HG02588 (cell line): ENCODE results near the gene PTCH2.
"Not testable (repeated sequence)": the region's sequence is repeated elsewhere in the genome, so short reads cannot be mapped to it uniquely, and the experiment has no call there.

Experiments used
- ATAC-seq: cut with Tn5 transposase; IDR thresholded peaks from one replicate; pipeline ENCODE4 v1.9.1; 2021; ENCODE audit warnings: mild to moderate bottlenecking, moderate library complexity; ENCODE audit not compliant: unreplicated experiment

PTCH2 gene

DNA sequence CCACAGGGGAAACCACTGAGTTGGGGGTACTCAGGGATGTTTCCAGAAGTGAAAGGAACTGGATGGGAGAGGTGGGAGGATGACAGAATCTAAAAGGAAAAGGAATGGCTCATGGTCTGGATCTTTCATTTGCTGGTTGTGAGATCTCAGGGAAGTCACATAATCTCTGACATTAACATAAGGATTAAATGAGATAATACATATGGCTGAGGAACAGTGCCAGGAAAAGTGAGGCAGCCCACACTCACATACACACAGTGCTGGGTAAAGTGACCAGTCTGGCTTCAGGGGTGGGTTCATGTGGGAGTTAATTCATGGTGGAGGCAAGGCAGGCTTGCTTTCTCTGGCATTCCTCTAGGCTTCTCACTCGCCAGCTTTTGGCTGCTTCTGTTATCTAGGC lies 3.9 kb upstream of the PTCH2 start:
- ATAC-seq: no peak

DNA sequence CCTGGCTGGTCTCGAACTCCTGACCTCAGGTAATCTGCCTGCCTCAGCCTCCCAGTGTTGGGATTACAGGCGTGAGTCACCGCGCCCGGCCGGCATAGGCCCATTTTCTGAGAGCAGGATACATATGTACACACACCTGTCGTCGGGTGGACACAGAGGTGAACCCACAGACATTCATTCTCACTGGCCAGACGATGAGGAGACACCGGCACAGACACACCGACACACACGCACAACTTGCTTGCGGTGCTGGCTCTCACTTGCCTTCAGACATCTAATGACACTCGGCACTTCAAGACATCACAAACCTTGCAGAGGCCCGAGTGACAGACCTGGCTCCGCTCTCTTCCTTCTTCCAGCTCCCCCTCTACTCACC lies 579 bp downstream of the PTCH2 start:
- ATAC-seq: no peak

DNA sequence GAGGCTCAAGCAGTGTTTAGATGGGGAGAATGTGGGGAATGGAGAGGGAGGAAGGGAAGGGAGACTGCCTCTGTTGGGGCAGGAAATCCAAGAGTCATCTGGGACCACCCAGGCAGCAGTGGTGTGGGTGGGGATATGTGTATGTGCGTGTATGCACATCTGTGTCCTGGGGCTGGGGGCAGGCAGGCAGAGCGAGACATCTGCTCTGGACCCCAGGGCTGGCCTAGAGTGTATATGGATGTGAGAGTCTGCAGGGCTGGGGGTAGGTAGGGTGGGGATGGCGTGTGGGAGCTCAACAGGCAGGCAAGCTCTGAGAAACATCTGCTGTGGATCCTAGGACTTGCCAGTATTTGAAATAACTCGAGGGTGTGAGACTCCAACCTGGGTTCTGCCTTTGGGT lies 3.5 kb downstream of the PTCH2 start:
- ATAC-seq: no peak

DNA sequence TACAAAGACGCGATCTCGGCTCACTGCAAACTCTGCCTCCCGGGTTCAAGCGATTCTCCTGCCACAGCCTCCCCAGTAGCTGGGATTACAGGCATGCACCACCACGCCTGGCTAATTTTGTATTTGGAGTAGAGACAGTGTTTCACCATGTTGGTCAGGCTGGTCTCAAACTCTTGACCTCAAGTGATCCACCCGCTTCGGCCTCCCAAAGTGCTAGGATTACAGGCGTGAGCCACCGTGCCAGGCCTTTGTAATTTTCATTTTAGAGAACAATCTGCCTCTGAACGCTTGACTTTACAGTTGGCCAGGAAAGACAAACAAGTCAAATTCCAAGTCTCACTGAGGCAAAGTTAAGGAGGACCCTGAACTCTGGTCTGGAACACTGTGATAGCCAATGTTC lies 4.8 kb downstream of the PTCH2 start:
- ATAC-seq: not testable (repeated sequence)

DNA sequence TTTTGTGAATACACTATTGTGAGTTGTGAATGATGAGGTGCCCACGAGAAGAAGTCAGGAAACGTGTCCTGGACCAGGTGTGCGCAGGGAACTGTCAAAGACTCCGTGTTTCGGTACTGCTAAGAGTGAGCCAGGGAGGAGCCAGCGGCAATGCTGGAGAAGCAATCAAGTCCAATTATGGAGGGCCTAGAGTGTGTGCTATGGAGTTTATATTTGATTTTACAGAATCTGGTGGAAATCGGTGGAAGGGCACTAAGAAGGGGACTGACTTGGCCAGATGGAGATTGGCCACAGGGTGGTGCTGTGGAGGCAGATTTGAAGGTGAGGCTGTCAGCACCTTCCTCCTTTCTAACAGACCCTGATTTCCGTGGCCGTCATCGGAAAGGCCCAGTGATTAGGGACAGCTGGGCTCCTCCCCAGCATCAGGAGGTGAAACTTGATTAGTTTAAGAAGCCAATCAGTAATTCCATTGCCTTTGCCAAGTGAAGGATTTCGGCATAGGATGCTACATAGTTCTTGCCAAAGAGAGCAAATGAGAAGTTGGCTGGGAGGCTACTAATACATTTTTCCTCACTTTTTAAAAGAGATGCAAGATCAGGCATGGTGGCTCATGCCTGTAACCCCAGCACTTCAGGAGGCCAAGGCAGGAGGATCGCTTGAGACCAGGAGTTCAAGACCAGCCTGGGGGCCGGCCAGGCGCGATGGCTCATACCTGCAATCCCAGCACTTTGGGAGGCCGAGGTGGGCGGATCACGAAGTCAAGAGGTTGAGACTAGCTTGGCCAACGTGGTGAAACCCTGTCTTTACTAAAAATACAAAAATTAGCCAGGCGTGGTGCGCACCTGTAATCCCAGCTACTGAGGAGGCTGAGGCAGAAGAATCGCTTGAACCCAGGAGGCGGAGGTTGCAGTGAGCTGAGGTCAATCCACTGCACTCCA lies 7.0 kb downstream of the PTCH2 start:
- ATAC-seq: peak; percentile 65

DNA sequence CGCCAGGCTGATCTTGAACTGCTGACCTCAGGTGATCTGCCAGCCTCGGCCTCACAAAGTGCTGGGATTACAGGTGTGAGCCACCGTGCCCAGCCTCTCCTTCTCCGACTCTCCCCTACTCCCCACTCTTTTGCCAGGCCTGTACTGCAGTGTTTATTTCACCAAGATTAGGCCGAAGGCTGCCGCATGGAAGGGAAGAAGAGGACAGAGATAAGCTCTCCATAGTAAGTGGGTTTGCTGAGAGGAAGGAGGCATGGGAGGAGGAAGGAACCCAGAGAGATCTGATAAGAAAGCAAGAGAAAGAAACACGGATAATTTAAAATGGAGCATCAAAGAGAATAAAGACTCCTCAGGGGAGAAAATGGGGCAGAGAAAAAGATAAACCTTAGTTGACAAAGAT lies 8.7 kb downstream of the PTCH2 start:
- no peak for ATAC-seq

DNA sequence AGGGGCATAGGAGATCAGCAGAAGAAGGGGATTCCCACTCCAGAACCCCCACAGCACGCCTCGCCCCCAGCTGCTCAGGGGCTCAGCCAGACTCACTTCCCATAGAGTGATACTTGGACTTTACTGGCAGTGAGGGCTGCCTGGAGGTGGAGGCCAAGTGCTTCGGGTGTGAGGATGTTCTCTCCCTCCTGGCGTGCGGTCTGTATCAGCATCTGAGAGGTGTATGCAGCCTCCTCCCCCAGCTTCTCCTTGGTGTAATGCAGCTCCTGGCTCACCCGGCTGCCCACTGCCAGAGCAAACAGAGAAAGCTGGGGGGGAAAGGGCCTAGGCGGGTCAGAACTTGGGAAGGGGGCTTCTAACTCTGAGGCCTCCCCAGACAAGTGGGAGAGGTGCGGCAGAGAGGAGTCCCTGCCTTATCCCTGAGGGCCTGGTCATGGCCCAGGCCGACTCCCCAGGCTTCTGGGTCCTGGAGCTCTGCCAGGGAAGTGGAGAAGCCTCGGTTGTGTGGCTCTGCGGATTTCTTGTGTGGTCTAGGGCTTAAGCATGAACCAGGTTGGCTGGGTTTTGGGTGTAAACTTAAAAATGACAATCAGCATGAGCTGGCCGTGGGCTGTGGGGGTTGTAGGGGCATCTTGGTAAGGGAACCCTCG lies 10.9 kb downstream of the PTCH2 start:
- no peak for ATAC-seq

DNA sequence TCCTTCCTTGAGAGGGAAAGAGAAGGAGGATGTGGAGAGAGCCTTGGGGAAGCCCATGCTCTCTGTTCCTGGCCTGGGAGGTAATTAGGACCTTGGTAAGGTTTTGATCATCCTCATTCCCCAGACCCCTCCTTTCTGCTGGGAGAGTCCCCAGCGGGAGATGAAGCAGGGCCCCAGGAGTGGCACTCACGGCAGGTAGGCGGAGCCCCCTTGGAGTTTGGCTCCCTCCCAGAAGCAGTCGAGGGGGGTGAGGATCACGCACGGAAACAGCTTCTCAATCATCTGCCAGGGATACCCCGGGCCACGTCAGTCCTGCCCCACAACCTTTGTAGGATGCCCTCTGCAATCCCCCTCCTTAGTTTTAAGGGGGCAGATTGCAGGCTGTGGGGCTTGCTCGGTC lies 11.5 kb downstream of the PTCH2 start:
- ATAC-seq: no peak

DNA sequence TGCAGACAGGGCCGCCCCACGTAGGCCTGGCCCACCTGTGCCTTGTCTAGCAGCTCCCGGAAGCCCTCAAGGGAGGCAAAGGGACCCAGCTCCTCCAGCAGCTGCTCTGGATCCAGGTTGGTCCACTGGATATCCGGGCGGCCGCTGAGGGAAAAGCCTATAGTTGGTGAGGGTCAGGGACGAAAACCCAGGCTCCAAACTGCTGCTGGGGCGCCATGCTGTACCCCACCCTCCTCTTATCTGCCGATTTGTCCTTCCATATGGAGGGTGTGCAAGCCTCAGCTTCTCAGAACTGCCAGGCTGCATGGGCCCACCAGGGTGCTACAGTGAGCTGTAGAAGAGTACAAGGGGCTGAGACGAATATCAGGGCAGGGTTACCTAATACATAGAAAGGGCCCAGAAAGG lies 12.2 kb downstream of the PTCH2 start:
- ATAC-seq: no peak

DNA sequence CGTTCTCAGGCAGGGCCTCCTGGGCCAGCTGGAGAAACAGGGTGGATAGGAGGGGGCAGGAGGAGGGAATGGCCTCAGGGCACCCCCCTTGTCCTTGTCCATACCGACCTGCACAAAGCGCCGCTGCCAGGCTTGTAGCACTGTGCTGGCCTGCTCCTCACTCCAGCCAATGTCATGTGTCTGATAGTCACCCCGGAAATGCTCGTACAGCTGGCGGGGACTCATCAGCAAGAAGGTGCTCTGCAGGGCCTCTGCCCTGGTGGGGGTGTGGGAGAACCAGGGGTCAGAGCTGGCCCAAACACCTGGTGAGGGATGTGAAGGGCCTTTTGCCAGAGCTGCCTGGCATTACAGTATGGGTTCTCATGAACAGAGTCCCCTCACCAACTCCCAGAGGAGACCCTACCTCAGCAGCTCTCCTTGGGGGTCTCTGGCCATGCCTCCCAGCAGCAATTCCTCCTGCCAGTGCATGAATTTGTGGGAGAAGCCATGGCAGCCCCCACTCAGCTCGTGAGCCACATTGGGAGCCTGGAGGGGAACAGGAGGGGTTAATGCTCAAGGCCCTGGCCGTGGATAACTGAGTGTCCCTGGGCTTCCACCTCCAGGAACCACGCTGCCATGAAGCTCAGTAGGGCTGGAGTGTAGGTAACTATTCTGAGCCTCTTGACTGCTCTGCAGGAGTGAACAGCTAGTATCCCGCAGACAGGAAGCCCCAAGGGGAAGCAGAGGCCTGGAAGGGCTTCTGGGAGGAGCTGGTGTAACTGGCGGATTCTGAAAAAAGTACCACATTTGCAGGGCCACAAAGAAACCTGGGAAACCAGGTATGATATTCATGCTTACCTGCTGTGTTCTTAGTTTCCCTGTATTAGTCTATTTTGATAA lies 13.3 kb downstream of the PTCH2 start:
- ATAC-seq: no peak

DNA sequence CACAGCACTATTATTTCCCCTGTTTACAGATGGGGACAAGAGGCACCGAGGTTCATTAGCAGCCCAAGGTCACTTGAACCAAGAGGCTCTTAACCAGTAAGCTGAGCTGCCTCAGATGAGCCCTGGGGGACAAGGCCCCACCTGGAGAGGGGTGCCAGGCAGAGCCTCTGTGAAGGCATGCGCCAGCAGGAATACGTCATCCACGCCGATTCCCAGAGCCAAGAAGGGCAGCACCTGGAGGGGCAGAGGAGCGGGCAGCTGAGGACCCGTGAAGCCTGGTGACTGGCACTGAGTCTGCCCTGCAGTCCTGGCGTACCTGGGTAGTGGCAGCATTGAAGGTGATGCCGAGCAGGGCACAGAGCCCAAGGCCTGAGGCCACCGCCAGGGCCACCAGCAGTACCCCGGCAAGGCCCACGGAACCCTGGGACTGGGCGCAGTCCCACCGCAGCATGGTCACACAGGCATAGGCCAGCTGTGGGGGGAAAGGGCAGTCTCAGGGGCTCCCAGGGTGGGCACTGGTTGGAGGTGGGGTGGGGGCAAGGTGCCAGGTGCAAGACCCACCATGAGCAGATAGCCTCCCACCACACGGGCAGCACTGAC lies 14.1 kb downstream of the PTCH2 start:
- ATAC-seq: no peak

DNA sequence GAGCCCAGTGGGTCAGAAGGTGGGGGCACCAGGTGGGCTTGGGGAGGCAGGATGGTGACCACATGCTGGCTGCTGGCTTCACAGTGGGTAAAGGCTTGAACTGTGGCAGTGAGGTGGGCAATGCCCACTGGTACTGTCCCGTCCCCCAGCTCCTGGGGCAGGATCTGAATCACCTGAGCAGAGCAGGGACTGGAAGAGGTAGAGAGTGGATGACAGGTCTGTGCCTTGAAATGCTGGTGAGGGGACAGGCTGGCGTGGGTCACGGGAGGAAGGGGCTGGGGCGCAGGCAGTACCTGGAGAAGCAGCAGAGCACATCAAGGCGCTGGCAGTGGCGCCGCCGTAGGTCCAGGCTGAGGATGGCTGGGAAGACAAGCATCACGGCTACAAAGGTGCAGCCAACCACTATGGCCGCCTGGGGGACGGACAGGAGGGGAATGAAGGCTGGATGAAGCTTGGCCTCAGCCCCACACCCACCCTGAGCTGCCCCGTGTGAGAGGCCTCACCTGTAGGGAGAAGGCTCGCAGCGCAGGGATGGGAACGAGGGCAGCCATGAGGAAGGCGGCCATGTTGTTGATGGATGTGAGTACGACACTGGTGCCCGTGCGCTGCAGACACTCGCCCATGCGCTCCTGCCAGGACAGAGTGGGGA lies 14.9 kb downstream of the PTCH2 start:
- no peak for ATAC-seq

DNA sequence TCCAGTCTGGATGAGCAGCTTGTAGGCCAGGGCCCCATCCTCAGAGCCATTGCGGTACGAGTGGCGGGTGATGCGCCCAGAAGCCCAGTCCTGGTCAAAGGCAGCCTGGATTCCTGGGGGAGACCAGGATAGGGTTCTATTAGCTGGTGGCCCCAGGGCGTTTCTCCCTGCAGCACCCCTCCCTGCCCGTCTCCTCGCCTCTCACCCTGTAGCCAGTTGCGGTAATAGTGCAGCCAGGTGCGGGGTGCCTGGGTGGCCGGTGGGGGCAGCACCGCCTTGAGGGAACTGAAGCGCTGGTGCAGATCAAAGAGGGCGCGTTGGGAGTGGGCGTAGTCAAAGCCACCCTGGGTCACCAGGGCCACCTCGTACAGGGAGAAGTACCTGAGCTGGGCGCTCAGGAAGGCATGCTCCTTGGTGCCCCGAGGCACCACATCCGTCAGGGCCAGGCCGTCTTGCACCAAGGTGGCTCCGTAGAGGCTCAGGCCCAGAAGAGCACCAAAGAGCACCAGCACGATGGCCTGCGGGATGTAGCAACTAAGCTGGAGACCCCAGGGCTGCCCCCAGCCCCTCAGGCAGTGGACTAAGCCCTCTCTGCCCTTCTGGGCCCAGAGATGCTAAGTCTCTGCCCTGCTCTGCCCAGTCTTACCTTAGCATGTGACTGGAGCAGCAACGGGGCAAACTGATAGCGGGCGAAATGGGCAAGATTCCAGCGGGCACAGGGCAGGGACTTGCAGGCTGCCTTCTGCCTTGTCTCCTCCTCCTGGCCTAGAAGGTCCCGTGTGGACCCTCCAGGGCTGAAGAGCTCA lies 15.7 kb downstream of the PTCH2 start:
- no peak for ATAC-seq

DNA sequence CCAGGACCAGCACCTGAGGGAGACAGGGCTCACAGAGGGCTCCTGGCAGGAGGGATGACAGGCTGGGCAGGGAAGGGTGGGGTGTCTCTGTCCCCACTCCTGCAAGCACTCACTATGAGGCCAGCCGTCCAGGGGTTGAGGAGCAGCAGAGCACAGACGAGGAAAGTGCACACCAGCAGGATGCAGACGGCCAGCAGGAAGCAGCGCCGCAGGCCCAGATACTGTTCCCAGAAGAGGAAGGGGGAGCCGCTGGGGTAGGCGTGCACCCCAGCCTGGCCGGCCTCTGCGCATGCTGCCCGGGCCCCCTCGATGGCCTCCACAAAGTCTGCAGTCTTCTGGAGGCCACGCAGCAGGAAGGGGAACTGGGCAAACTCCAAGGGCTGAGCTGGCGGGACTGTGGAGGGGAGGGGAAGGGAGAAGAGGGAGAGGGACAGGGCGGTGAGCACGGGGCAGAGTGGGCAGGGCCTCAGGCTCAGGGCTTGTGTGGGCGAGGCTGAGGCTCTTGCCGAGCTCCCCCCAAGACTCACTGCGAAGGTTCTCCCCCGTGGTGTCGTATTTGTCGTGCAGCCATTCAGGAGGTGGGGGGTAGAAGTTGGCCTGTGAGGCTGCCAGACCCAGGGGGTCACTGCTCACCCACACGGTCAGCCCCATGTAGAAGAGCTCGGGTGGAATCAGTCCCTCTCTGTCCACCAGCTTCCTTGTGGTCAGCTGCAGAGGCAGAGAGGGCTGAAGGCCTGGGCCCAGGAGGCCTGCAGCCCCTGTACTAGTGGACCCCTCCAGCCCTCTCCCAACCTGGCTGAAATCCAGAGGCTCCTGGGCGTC lies 16.5 kb downstream of the PTCH2 start:
- no peak for ATAC-seq

DNA sequence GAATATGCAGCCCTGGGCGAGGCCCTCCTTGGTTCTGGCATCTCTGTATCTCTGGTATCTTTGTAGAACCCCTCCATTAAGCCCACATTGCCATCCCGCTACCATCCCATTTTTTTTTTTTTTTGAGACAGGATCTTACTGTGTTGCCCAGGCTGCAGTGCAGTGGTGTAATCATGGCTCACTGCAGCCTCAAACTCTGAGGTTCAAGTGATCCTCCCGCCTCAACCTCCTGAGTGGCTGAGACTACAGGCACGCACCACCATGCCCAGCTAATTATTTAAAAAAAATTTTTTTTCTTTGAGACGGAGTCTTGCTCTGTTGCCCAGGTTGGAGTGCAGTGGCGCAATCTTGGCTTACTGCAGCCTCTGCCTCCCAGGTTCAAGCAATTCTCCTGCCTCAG lies 18.7 kb downstream of the PTCH2 start:
- not testable (repeated sequence) for ATAC-seq

DNA sequence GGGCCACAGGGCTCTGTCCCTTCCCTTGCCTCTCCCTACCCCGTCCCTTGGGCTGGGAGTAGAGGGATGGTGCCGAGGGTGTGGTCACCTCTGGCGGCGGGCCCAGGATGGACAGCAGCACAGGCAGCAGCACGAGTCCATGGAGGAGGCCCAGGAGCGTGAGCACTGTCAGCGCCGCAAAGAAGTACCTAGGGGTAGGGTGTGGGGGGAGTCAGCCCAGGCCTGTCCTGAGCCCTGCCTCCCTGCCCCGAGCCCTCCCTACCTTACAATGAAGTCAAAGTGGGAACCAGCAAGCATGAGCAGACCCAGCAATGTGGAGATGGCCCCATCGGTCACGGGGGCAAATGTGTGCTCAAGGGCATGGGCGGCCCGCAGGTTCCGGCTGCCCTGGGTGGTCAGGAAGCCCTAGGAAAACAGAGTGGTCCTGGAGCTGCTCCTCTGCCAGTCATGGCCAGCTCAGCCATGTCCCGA lies 20.0 kb downstream of the PTCH2 start:
- ATAC-seq: no peak

DNA sequence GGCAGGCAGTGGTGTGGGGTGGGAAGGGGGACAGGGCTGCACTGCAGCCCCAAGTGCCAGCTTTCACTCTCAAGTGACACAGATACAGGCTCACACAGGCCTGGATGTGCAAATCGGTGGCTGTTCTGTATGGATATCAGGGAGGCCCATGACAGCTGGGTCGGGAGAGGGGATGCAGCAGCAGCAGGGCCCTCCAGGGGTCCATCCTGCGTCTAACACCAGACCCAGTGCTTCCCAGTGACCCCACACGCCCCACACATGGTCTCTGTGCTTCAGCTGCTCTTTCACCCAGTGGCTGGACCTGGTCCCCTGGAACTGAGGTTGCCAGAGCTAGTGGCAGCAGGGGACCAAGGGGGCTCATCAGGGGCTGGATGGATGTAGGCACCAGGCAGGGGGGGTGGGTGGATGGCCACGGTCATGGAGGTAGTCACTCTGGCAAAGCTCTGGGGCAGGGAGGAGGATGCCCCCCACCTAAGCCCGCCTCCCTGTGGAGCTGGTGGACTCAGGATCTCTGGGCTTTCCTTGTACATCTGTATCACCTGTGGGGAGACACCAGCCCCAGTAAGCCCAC lies 20.8 kb downstream of the PTCH2 start:
- no peak for ATAC-seq

DNA sequence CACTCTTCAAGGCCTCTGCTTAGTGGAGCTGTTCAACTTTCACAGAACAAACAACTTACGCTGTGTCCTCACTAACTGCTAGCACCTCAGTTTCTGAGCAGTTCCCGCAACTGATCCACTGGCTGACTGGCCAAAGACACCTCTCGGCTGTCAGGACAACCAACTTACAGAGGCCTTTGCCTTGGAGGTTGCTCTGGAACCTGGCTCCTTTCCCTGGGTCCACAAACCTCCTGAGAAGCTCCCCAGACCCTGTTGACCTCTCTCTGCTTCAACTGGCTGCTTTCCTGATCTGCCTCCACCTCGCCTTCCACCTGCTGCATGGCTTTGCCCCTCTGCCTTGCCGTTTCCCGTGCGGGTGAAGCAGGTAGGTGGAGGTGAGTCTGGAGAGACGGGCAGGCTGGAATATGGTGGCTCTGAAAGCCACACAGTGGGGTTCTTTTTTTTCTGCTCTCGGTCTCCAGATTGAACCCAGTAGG lies 21.8 kb downstream of the PTCH2 start:
- ATAC-seq: no peak
